Gastrocnemius medialis (tissue), 4 donors: ENCODE results near the gene LARGE1. TPM values are rescaled to one million over a fixed set of nuclear protein-coding genes. Genes with fewer than 3 reads are reported as not detected.
A peak's percentile ranks its signal among the peaks of the same experiment; 100 is the strongest.

ENCODE experiments used
- ATAC-seq, 2 donors: fragments of 150-250 bp; one replicate each; pipeline ENCODE4 v1.9.1; 2016
- DNase-seq, 2 donors: peaks; one replicate each; pipeline ENCODE4 v3.0.0-alpha.2; 2019
- H3K27ac ChIP-seq, 4 donors: fragments of 200-600 bp; sonication (generic); 1 replicate in 1 of 4; 2 replicates in 3 of 4; pipeline ENCODE4 v1.5.1; 2016 to 2018; ENCODE audit warnings: mild to moderate bottlenecking in 2 of 4, moderate library complexity in 1 of 4
- H3K27me3 ChIP-seq, 3 donors: fragments of 200-600 bp; sonication (generic) in 2 of 3; 1 replicate in 1 of 3; 2 replicates in 2 of 3; pipeline versions ENCODE4 v1.5.1 to v1.6.0; 2016 to 2019; ENCODE audit warnings: mild to moderate bottlenecking in 1 of 3, moderate library complexity in 1 of 3
- H3K36me3 ChIP-seq, 2 donors: fragments of 200-600 bp; sonication (generic) in 1 of 2; one replicate each; pipeline ENCODE4 v1.5.1; 2017 to 2018
- H3K4me1 ChIP-seq, 2 donors: fragments of 200-600 bp; sonication (generic) in 1 of 2; one replicate each; pipeline ENCODE4 v1.5.1; 2016 to 2017; ENCODE audit warnings: mild to moderate bottlenecking in 2 of 2
- H3K4me3 ChIP-seq, 4 donors: fragments of 200-600 bp; sonication (generic) in 3 of 4; 1 replicate in 1 of 4; 2 replicates in 3 of 4; pipeline ENCODE4 v1.5.1; 2016 to 2019; ENCODE audit warnings: mild to moderate bottlenecking in 2 of 4
- H3K9me3 ChIP-seq, 3 donors: fragments of 200-600 bp; sonication (generic) in 2 of 3; 1 replicate in 1 of 3; 2 replicates in 2 of 3; pipeline ENCODE4 v1.5.1; 2016 to 2019
- CTCF ChIP-seq, 5 experiments: fragments of 450-650 bp in 3 of 5; fragments of 200-600 bp in 2 of 5; sonication (generic) in 2 of 5; IDR thresholded peaks in 4 of 5; conservative IDR thresholded peaks in 1 of 5; 1 replicate in 4 of 5; 2 replicates in 1 of 5; pipeline ENCODE4 v1.5.1; 2016 to 2019; ENCODE audit warnings: antibody characterized with exemption in 5 of 5, mild to moderate bottlenecking in 3 of 5, moderate library complexity in 3 of 5
- POLR2A ChIP-seq, 2 donors: fragments of 450-650 bp; IDR thresholded peaks; one replicate each; pipeline ENCODE4 v1.6.1; 2017; ENCODE audit warnings: antibody characterized with exemption in 2 of 2, mild to moderate bottlenecking in 2 of 2, moderate library complexity in 2 of 2
- in situ Hi-C, 4 donors: fragments of 200-750 bp; cut with MboI; loops; one replicate each; pipeline versions ENCODE4 v1.15.0 to v1.8.0; 2017; ENCODE audit warnings: low sequenced_read_pairs in 4 of 4
- intact Hi-C: fragments of 100-400 bp; cut with DNase I; formaldehyde crosslinking; loops from one replicate; pipeline ENCODE4 v1.15.1; 2023; ENCODE audit warnings: low total_unique reads
- total RNA-seq, 4 donors: library from RNA; depleted of rRNA; stranded (reverse); fragments of >200 nt; gene quantifications; one replicate each; pipeline versions ENCODE4 v1.1.0 to v1.2.3, GENCODE V29; 2016

LARGE1 gene
- total RNA-seq, 4 donors from 2014 or later: 48.5 to 91.0 (median 68.4) TPM

GRCh38 chr22:33865996-33866395, 54.3 kb downstream of the LARGE1 start:
- H3K27me3 ChIP-seq: no peaks in the 10 kb centered on the region
- H3K9me3 ChIP-seq: no peaks in the 10 kb centered on the region
- ATAC-seq (no peak), DNase-seq (no peak)
- H3K27ac ChIP-seq: peak overlapping the region; percentile 74 to 88 (median 86)
- intact Hi-C loops (no loop called here), in situ Hi-C loops (no loop called here)
- H3K4me1 ChIP-seq: peaks cover 58 to 70% of the 10 kb centered on the region in 2 donors
- no peaks in the 10 kb centered on the region for H3K36me3 ChIP-seq
- TF ChIP-seq POLR2A (IDR thresholded peaks at IDR 0.05) (no peak), CTCF (IDR thresholded peaks at IDR 0.05 in 4 of 5, conservative IDR thresholded peaks at IDR 0.05 in 1 of 5) (no peak)
- no peak overlapping the region for H3K4me3 ChIP-seq

- DNase-seq (no peak), ATAC-seq (no peak)
- Histone ChIP-seq H3K27me3 (no peaks in the 10 kb centered on the region), H3K27ac (peak overlapping the region; percentile 74 to 88 (median 86)), H3K9me3 (no peaks in the 10 kb centered on the region), H3K4me3 (no peak overlapping the region), H3K36me3 (no peaks in the 10 kb centered on the region), H3K4me1 (peaks cover 52 to 69% of the 10 kb centered on the region in 2 donors)
- in situ Hi-C loops (no loop called here), intact Hi-C loops (no loop called here)
- no peak for TF ChIP-seq POLR2A (IDR thresholded peaks at IDR 0.05)
- TF ChIP-seq CTCF (IDR thresholded peaks at IDR 0.05 in 4 of 5, conservative IDR thresholded peaks at IDR 0.05 in 1 of 5): no peak
These were observed 55.0 kb downstream of the LARGE1 start for GRCh38 chr22:33865248-33865647.

GRCh38 chr22:33864723-33865130, 55.5 kb downstream of the LARGE1 start:
- DNase-seq: peak in 1 of 2 donors; percentile 32
- Histone ChIP-seq H3K4me1 (peaks cover 49 to 65% of the 10 kb centered on the region in 2 donors), H3K27me3 (no peaks in the 10 kb centered on the region), H3K27ac (peak overlapping the region; percentile 74 to 88 (median 86)), H3K36me3 (no peaks in the 10 kb centered on the region), H3K9me3 (no peaks in the 10 kb centered on the region), H3K4me3 (no peak overlapping the region)
- TF ChIP-seq CTCF (IDR thresholded peaks at IDR 0.05 in 4 of 5, conservative IDR thresholded peaks at IDR 0.05 in 1 of 5) (no peak), POLR2A (IDR thresholded peaks at IDR 0.05) (no peak)
- in situ Hi-C loops: no loop called here
- ATAC-seq: peak; percentile 37 to 79
- intact Hi-C loops: no loop called here

GRCh38 chr22:33861216-33861875, 58.9 kb downstream of the LARGE1 start:
- TF ChIP-seq CTCF (IDR thresholded peaks at IDR 0.05 in 4 of 5, conservative IDR thresholded peaks at IDR 0.05 in 1 of 5): no peak
- no peak for TF ChIP-seq POLR2A (IDR thresholded peaks at IDR 0.05)
- Histone ChIP-seq H3K27ac (no peak overlapping the region), H3K27me3 (no peaks in the 10 kb centered on the region), H3K36me3 (no peaks in the 10 kb centered on the region), H3K4me1 (peaks cover 22 to 33% of the 10 kb centered on the region in 2 donors), H3K4me3 (no peak overlapping the region), H3K9me3 (no peaks in the 10 kb centered on the region)
- no peak for DNase-seq
- ATAC-seq: no peak
- in situ Hi-C loops: no loop called here
- intact Hi-C loops: no loop called here
